Activated B cell treated with CpG ODN at 0.5 μM for 24 hours (primary cell): Measurements from ENCODE around the gene FAM83D. TPM values are rescaled to one million over a fixed set of nuclear protein-coding genes. Genes with fewer than 3 reads are reported as not detected.

Source experiments
- ATAC-seq: fragments of 200-7000 bp; cut with Tn5 transposase; one replicate; pipeline ENCODE4 v1.10.0; 2021; ENCODE audit warnings: low read depth, mild to moderate bottlenecking, moderate library complexity
- CTCF ChIA-PET: fragments of 350-600 bp; sonication (Branson Sonifier 250); formaldehyde crosslinking; loops from one replicate; lab custom pipeline; 2021; ENCODE audit warnings: antibody characterized with exemption; lab: Charles Lee
- POLR2A ChIA-PET: fragments of 350-600 bp; sonication (Branson Sonifier 250); formaldehyde crosslinking; loops from one replicate; lab custom pipeline; 2021; ENCODE audit warnings: antibody characterized with exemption; lab: Charles Lee
- DNase-seq: peaks from one replicate; pipeline ENCODE4 v3.0.0; 2022
- H3K27ac Mint-ChIP-seq: one replicate; pipeline ENCODE4 v1.8.0; 2020; ENCODE audit warnings: mixed read lengths
- H3K27me3 Mint-ChIP-seq: one replicate; pipeline ENCODE4 v1.8.0; 2021; ENCODE audit warnings: mixed read lengths
- H3K36me3 Mint-ChIP-seq: one replicate; pipeline ENCODE4 v1.8.0; 2021; ENCODE audit warnings: low read depth, mixed read lengths
- H3K4me1 Mint-ChIP-seq: one replicate; pipeline ENCODE4 v1.8.0; 2021; ENCODE audit warnings: mixed read lengths
- H3K4me3 Mint-ChIP-seq: one replicate; pipeline ENCODE4 v1.8.0; 2020; ENCODE audit warnings: mild to moderate bottlenecking, mixed read lengths
- H3K9me3 Mint-ChIP-seq: one replicate; pipeline ENCODE4 v1.8.0; 2020; ENCODE audit warnings: mixed read lengths
- CTCF ChIP-seq: fragments of 200-600 bp; IDR thresholded peaks from one replicate; pipeline ENCODE4 v1.8.0; 2022; ENCODE audit warnings: antibody characterized with exemption, mild to moderate bottlenecking
- intact Hi-C: fragments of 100-400 bp; cut with micrococcal nuclease; formaldehyde crosslinking; loops from one replicate; pipeline ENCODE4 v1.15.1; 2024
- total RNA-seq: library from RNA; stranded (reverse); gene quantifications from 2 replicates; pipeline ENCODE4 v1.2.3, GENCODE V29; 2022

FAM83D gene
- total RNA-seq, 1 donor from 2014 or later, result 1.2 TPM

GRCh38 chr20:38931984-38932383, 5.8 kb downstream of the FAM83D start:
- H3K27ac Mint-ChIP-seq, result no peak overlapping the region
- CTCF ChIA-PET, result no interaction called here
- H3K4me3 Mint-ChIP-seq, result no peak overlapping the region
- no peaks in the 10 kb centered on the region for H3K9me3 Mint-ChIP-seq
- H3K27me3 Mint-ChIP-seq, result peaks cover 3% of the 10 kb centered on the region
- H3K4me1 Mint-ChIP-seq, result peaks cover 7% of the 10 kb centered on the region
- DNase-seq, result no peak
- TF ChIP-seq CTCF, result no peak
- H3K36me3 Mint-ChIP-seq, result no peaks in the 10 kb centered on the region
- POLR2A ChIA-PET, result no interaction called here
- intact Hi-C loops, result no loop called here
- no peak for ATAC-seq

- POLR2A ChIA-PET, result no interaction called here
- intact Hi-C loops, result no loop called here
- Mint-ChIP-seq H3K4me3 (no peak overlapping the region), H3K36me3 (no peaks in the 10 kb centered on the region), H3K27me3 (peaks cover 3% of the 10 kb centered on the region), H3K27ac (no peak overlapping the region), H3K4me1 (peaks cover 5% of the 10 kb centered on the region), H3K9me3 (no peaks in the 10 kb centered on the region)
- DNase-seq, result no peak
- CTCF ChIA-PET, result no interaction called here
- ATAC-seq, result no peak
- no peak for TF ChIP-seq CTCF
These were observed 6.4 kb downstream of the FAM83D start for GRCh38 chr20:38932457-38933120.

GRCh38 chr20:38934530-38934929, 8.3 kb downstream of the FAM83D start:
- H3K4me1 Mint-ChIP-seq, result no peaks in the 10 kb centered on the region
- peaks cover 3% of the 10 kb centered on the region for H3K27me3 Mint-ChIP-seq
- no peak overlapping the region for H3K4me3 Mint-ChIP-seq
- ATAC-seq (no peak), DNase-seq (no peak)
- no peak for TF ChIP-seq CTCF
- ChIA-PET CTCF (no interaction called here), POLR2A (no interaction called here)
- no peaks in the 10 kb centered on the region for H3K9me3 Mint-ChIP-seq
- no peaks in the 10 kb centered on the region for H3K36me3 Mint-ChIP-seq
- intact Hi-C loops, result no loop called here
- H3K27ac Mint-ChIP-seq, result no peak overlapping the region

GRCh38 chr20:38935285-38935684, 9.1 kb downstream of the FAM83D start:
- no peaks in the 10 kb centered on the region for H3K27me3 Mint-ChIP-seq
- no peak for TF ChIP-seq CTCF
- intact Hi-C loops, result loop anchor here (1.0 kb wide), 1 partner anchor 289 kb away; no protein-coding TSS in a partner anchor
- no peak overlapping the region for H3K27ac Mint-ChIP-seq
- CTCF ChIA-PET, result no interaction called here
- DNase-seq (no peak), ATAC-seq (no peak)
- H3K4me3 Mint-ChIP-seq, result no peak overlapping the region
- H3K36me3 Mint-ChIP-seq, result no peaks in the 10 kb centered on the region
- H3K4me1 Mint-ChIP-seq, result no peaks in the 10 kb centered on the region
- no peaks in the 10 kb centered on the region for H3K9me3 Mint-ChIP-seq
- POLR2A ChIA-PET, result no interaction called here

- POLR2A ChIA-PET, result interaction anchor here (1.0 kb wide), 1 partner anchor 25 kb away, joined by 3 read pairs; no protein-coding TSS in a partner anchor
These were observed 9.8 kb downstream of the FAM83D start for GRCh38 chr20:38935967-38936407.

More at GRCh38 chr20:38935967-38936407, 9.8 kb downstream of the FAM83D start:
- CTCF ChIA-PET, result interaction anchor here (0.6 kb wide), 1 partner anchor 113 kb away, joined by 3 read pairs; no protein-coding TSS in a partner anchor
- H3K4me3 Mint-ChIP-seq, result no peak overlapping the region
- H3K4me1 Mint-ChIP-seq, result no peaks in the 10 kb centered on the region
- no peaks in the 10 kb centered on the region for H3K36me3 Mint-ChIP-seq
- ATAC-seq, result no peak
- no peaks in the 10 kb centered on the region for H3K9me3 Mint-ChIP-seq
- DNase-seq, result no peak
- no peaks in the 10 kb centered on the region for H3K27me3 Mint-ChIP-seq
- intact Hi-C loops, result loop anchor here (1.0 kb wide), 1 partner anchor 290 kb away; no protein-coding TSS in a partner anchor
- no peak overlapping the region for H3K27ac Mint-ChIP-seq
- no peak for TF ChIP-seq CTCF
